Adrenal gland (tissue), 5 donors: ENCODE data around the gene MRFAP1.

Experiments
- CTCF ChIP-seq, 6 experiments: fragments of 450-650 bp in 4 of 6; fragments of 200-600 bp in 2 of 6; sonication (generic) in 1 of 6; IDR thresholded peaks; 1 replicate in 5 of 6; 2 replicates in 1 of 6; pipeline versions ENCODE4 v1.5.1 to v1.8.0; 2016 to 2021; ENCODE audit warnings: antibody characterized with exemption in 6 of 6, mild to moderate bottlenecking in 2 of 6, moderate library complexity in 1 of 6
- POLR2A ChIP-seq, 2 donors: fragments of 450-650 bp; IDR thresholded peaks; one replicate each; pipeline ENCODE4 v1.6.1; 2017; ENCODE audit warnings: antibody characterized with exemption in 2 of 2, mild to moderate bottlenecking in 2 of 2, moderate library complexity in 1 of 2
- donor health status: DM: no; HTN: no; CAD: no.

- TF ChIP-seq CTCF (IDR thresholded peaks at IDR 0.05) (no peak), POLR2A (IDR thresholded peaks at IDR 0.05) (no peak)
Observed at GRCh38 chr4:6603128-6603527, 37.4 kb upstream of the MRFAP1 start.
